WTC11 (cell line): ENCODE measurements around the gene BICDL2. TPM values are rescaled to one million over a fixed set of nuclear protein-coding genes. Genes with fewer than 3 reads are reported as not detected.

ENCODE experiments used
- ELF4 ChIP-seq: sonication (generic); formaldehyde crosslinking; IDR thresholded peaks from 2 replicates; pipeline ENCODE4 v1.8.1; 2022; ENCODE audit warnings: low read depth, mild to moderate bottlenecking, moderate library complexity, missing genetic modification reagents
- ESRRA ChIP-seq: sonication (generic); formaldehyde crosslinking; IDR thresholded peaks from 2 replicates; pipeline ENCODE4 v1.8.1; 2022; ENCODE audit warnings: mild to moderate bottlenecking, missing genetic modification reagents, borderline replicate concordance
- FOXK1 ChIP-seq: sonication (generic); formaldehyde crosslinking; IDR thresholded peaks from 2 replicates; pipeline ENCODE4 v1.8.0; 2022; ENCODE audit warnings: mild to moderate bottlenecking, moderate library complexity, missing genetic modification reagents
- HMGA2 ChIP-seq: fragments of 250-450 bp; sonication (Bioruptor Pico); IDR thresholded peaks from 2 replicates; pipeline ENCODE4 v1.4.0; 2021; ENCODE audit warnings: mild to moderate bottlenecking, moderate library complexity
- IRF2 ChIP-seq: sonication (generic); formaldehyde crosslinking; IDR thresholded peaks from 2 replicates; pipeline ENCODE4 v1.8.0; 2022; ENCODE audit warnings: low read depth, missing genetic modification reagents, borderline replicate concordance
- JAZF1 ChIP-seq: fragments of 250-450 bp; sonication (Bioruptor Pico); IDR thresholded peaks from 2 replicates; pipeline ENCODE4 v1.9.0; 2021; ENCODE audit warnings: moderate library complexity, mild to moderate bottlenecking, inconsistent platforms
- NFYB ChIP-seq: sonication (generic); formaldehyde crosslinking; conservative IDR thresholded peaks from 2 replicates; pipeline ENCODE4 v1.8.0; 2022; ENCODE audit warnings: low read depth, missing genetic modification reagents
- RELA ChIP-seq: sonication (generic); formaldehyde crosslinking; IDR thresholded peaks from 2 replicates; pipeline ENCODE4 v1.8.1; 2022; ENCODE audit warnings: missing genetic modification reagents, mild to moderate bottlenecking, borderline replicate concordance
- RORB ChIP-seq: fragments of 250-450 bp; sonication (Bioruptor Pico); IDR thresholded peaks from 2 replicates; pipeline ENCODE4 v1.9.0; 2021; ENCODE audit warnings: mild to moderate bottlenecking
- SMAD4 ChIP-seq: sonication (generic); formaldehyde crosslinking; IDR thresholded peaks from 2 replicates; pipeline ENCODE4 v1.8.0; 2022; ENCODE audit warnings: mild to moderate bottlenecking, missing genetic modification reagents
- SOX15 ChIP-seq: fragments of 250-450 bp; sonication (Bioruptor Pico); IDR thresholded peaks from 2 replicates; pipeline ENCODE4 v1.9.0; 2021; ENCODE audit warnings: mild to moderate bottlenecking
- TEAD1 ChIP-seq: sonication (generic); formaldehyde crosslinking; IDR thresholded peaks from 2 replicates; pipeline ENCODE4 v1.8.0; 2022; ENCODE audit warnings: mild to moderate bottlenecking, missing genetic modification reagents
- ZBTB43 ChIP-seq: sonication (generic); formaldehyde crosslinking; IDR thresholded peaks from 2 replicates; pipeline ENCODE4 v1.8.1; 2023; ENCODE audit warnings: mild to moderate bottlenecking, missing genetic modification reagents
- ZNF138 ChIP-seq: sonication (generic); formaldehyde crosslinking; conservative IDR thresholded peaks from 2 replicates; pipeline ENCODE4 v1.8.1; 2022; ENCODE audit warnings: mild to moderate bottlenecking, moderate library complexity, missing genetic modification reagents
- ZNF219 ChIP-seq: sonication (generic); formaldehyde crosslinking; IDR thresholded peaks from 2 replicates; pipeline ENCODE4 v1.8.0; 2023; ENCODE audit warnings: missing genetic modification reagents, mild to moderate bottlenecking, borderline replicate concordance
- ZNF232 ChIP-seq: sonication (generic); formaldehyde crosslinking; IDR thresholded peaks from 2 replicates; pipeline ENCODE4 v1.8.0; 2022; ENCODE audit warnings: mild to moderate bottlenecking, missing genetic modification reagents
- ZNF396 ChIP-seq: fragments of 250-450 bp; sonication (Bioruptor Pico); IDR thresholded peaks from 2 replicates; pipeline ENCODE4 v1.8.0; 2021; ENCODE audit warnings: mild to moderate bottlenecking, moderate library complexity, borderline replicate concordance
- ZNF425 ChIP-seq: fragments of 250-450 bp; sonication (Bioruptor Pico); conservative IDR thresholded peaks from 2 replicates; pipeline ENCODE4 v1.9.0; 2021; ENCODE audit warnings: mild to moderate bottlenecking
- ZNF671 ChIP-seq: fragments of 250-450 bp; sonication (Bioruptor Pico); IDR thresholded peaks from 2 replicates; pipeline ENCODE4 v1.8.0; 2021; ENCODE audit warnings: mild to moderate bottlenecking
- total RNA-seq: library from RNA; stranded (reverse); gene quantifications from 3 replicates; pipeline ENCODE4 v1.2.3, GENCODE V29; 2021
- TF ChIP-seq, protein P1 (sequence below): sonication (generic); formaldehyde crosslinking; IDR thresholded peaks from 2 replicates; pipeline ENCODE4 v1.8.1; 2023; ENCODE audit warnings: mild to moderate bottlenecking, moderate library complexity, missing genetic modification reagents
- TF ChIP-seq, protein P2 (sequence below): sonication (generic); formaldehyde crosslinking; IDR thresholded peaks from 2 replicates; pipeline ENCODE4 v1.8.0; 2022; ENCODE audit warnings: mild to moderate bottlenecking, missing genetic modification reagents
- TF ChIP-seq, protein P3 (sequence below): fragments of 250-450 bp; sonication (Bioruptor Pico); IDR thresholded peaks from 2 replicates; pipeline ENCODE4 v2.1.2; 2022; ENCODE audit warnings: mild to moderate bottlenecking, moderate library complexity
- TF ChIP-seq, protein P4 (sequence below): sonication (generic); formaldehyde crosslinking; IDR thresholded peaks from 2 replicates; pipeline ENCODE4 v1.8.1; 2023; ENCODE audit warnings: mild to moderate bottlenecking, missing genetic modification reagents, moderate library complexity

The BICDL2 gene
- total RNA-seq, 1 experiment from 2014 or later = 28.2 TPM

- TF ChIP-seq, protein P1, sequence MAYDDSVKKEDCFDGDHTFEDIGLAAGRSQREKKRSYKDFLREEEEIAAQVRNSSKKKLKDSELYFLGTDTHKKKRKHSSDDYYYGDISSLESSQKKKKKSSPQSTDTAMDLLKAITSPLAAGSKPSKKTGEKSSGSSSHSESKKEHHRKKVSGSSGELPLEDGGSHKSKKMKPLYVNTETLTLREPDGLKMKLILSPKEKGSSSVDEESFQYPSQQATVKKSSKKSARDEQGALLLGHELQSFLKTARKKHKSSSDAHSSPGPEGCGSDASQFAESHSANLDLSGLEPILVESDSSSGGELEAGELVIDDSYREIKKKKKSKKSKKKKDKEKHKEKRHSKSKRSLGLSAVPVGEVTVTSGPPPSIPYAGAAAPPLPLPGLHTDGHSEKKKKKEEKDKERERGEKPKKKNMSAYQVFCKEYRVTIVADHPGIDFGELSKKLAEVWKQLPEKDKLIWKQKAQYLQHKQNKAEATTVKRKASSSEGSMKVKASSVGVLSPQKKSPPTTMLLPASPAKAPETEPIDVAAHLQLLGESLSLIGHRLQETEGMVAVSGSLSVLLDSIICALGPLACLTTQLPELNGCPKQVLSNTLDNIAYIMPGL (CRISPR knock-in tag) = no peak; the same call in 1 of the 2 replicates
- TF ChIP-seq TEAD1 = no peak
- no peak for TF ChIP-seq ELF4
- no peak for TF ChIP-seq ZNF219 (CRISPR knock-in tag)
- TF ChIP-seq ZBTB43 (CRISPR knock-in tag) = 0 out of 2 replicates have a peak, but pooled peaks have one; percentile 6
- TF ChIP-seq JAZF1 (CRISPR knock-in tag) = no peak
- TF ChIP-seq SMAD4 (CRISPR knock-in tag) = no peak
- TF ChIP-seq RORB (CRISPR knock-in tag) = no peak
- peak; percentile 12 for TF ChIP-seq FOXK1
- no peak for TF ChIP-seq SOX15 (CRISPR knock-in tag)
- no peak for TF ChIP-seq ZNF425 (CRISPR knock-in tag)
- no peak for TF ChIP-seq RELA (CRISPR knock-in tag)
- TF ChIP-seq, protein P2, sequence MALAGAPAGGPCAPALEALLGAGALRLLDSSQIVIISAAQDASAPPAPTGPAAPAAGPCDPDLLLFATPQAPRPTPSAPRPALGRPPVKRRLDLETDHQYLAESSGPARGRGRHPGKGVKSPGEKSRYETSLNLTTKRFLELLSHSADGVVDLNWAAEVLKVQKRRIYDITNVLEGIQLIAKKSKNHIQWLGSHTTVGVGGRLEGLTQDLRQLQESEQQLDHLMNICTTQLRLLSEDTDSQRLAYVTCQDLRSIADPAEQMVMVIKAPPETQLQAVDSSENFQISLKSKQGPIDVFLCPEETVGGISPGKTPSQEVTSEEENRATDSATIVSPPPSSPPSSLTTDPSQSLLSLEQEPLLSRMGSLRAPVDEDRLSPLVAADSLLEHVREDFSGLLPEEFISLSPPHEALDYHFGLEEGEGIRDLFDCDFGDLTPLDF = no peak
- TF ChIP-seq ZNF138 (CRISPR knock-in tag) = no peak
- TF ChIP-seq NFYB = no peak
- TF ChIP-seq IRF2 (CRISPR knock-in tag) = no peak
- TF ChIP-seq, protein P3, sequence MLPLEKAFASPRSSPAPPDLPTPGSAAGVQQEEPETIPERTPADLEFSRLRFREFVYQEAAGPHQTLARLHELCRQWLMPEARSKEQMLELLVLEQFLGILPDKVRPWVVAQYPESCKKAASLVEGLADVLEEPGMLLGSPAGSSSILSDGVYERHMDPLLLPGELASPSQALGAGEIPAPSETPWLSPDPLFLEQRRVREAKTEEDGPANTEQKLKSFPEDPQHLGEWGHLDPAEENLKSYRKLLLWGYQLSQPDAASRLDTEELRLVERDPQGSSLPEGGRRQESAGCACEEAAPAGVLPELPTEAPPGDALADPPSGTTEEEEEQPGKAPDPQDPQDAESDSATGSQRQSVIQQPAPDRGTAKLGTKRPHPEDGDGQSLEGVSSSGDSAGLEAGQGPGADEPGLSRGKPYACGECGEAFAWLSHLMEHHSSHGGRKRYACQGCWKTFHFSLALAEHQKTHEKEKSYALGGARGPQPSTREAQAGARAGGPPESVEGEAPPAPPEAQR (CRISPR knock-in tag) = no peak
- TF ChIP-seq, protein P4, sequence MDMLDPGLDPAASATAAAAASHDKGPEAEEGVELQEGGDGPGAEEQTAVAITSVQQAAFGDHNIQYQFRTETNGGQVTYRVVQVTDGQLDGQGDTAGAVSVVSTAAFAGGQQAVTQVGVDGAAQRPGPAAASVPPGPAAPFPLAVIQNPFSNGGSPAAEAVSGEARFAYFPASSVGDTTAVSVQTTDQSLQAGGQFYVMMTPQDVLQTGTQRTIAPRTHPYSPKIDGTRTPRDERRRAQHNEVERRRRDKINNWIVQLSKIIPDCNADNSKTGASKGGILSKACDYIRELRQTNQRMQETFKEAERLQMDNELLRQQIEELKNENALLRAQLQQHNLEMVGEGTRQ (CRISPR knock-in tag) = peak; percentile 41; the same call in 1 of the 2 replicates
- TF ChIP-seq ZNF232 (CRISPR knock-in tag) = no peak
- no peak for TF ChIP-seq HMGA2 (CRISPR knock-in tag)
- no peak for TF ChIP-seq ZNF671 (CRISPR knock-in tag)
- TF ChIP-seq ZNF396 = no peak
- TF ChIP-seq ESRRA = peak; percentile 38; the same call in 1 of the 2 replicates
Measured at GRCh38 chr16:2980227-2981176, 56.2 kb downstream of the BICDL2 start, which contains the start of gene PKMYT1 (continued).
